ENCODE data around the gene CEACAM5.
"Not testable (repeated sequence)": the region's sequence is repeated elsewhere in the genome, so short reads cannot be mapped to it uniquely, and the experiment has no call there.

The CEACAM5 gene

GRCh38 chr19:41700381-41701195 lies 7.8 kb upstream of the CEACAM5 start:
- no peak for DNase-seq

GRCh38 chr19:41701401-41702075 lies 6.9 kb upstream of the CEACAM5 start:
- no peak for DNase-seq

GRCh38 chr19:41702171-41702651 lies 6.2 kb upstream of the CEACAM5 start:
- DNase-seq = no peak

- DNase-seq = no peak
Measured at GRCh38 chr19:41703602-41704293, 4.7 kb upstream of the CEACAM5 start.

GRCh38 chr19:41705393-41706174 lies 2.8 kb upstream of the CEACAM5 start:
- peak; percentile 29 for DNase-seq

GRCh38 chr19:41706741-41707501 lies 1.5 kb upstream of the CEACAM5 start:
- peak; percentile 70 for DNase-seq

- DNase-seq = no peak
Measured at GRCh38 chr19:41707502-41707812, 969 bp upstream of the CEACAM5 start.

- no peak for DNase-seq
Measured at GRCh38 chr19:41707871-41708371, 505 bp upstream of the CEACAM5 start.

- DNase-seq = not testable (repeated sequence)
Measured at GRCh38 chr19:41709516-41709915, 1.1 kb downstream of the CEACAM5 start.

GRCh38 chr19:41709951-41710645 lies 1.7 kb downstream of the CEACAM5 start:
- DNase-seq = no peak

- DNase-seq = no peak
Measured at GRCh38 chr19:41711376-41712261, 3.2 kb downstream of the CEACAM5 start.

- DNase-seq = no peak
Measured at GRCh38 chr19:41714598-41714997, 6.2 kb downstream of the CEACAM5 start.

GRCh38 chr19:41718761-41719160 lies 10.3 kb downstream of the CEACAM5 start:
- DNase-seq = no peak

GRCh38 chr19:41720103-41720502 lies 11.7 kb downstream of the CEACAM5 start:
- no peak for DNase-seq

GRCh38 chr19:41726493-41726892 lies 18.1 kb downstream of the CEACAM5 start:
- DNase-seq = no peak

GRCh38 chr19:41734156-41734555 lies 25.7 kb downstream of the CEACAM5 start:
- no peak for DNase-seq

GRCh38 chr19:41734585-41734984 lies 26.2 kb downstream of the CEACAM5 start:
- no peak for DNase-seq

- no peak for DNase-seq
Measured at GRCh38 chr19:41735071-41735600, 26.7 kb downstream of the CEACAM5 start.

- DNase-seq = no peak
Measured at GRCh38 chr19:41739361-41739760, 30.9 kb downstream of the CEACAM5 start.
